ENCODE data around the gene NCOR1.

- TF ChIP-seq CTCF (conservative IDR thresholded peaks at IDR 0.05) (no peak), EZH2 (IDR thresholded peaks at IDR 0.05; ENCODE audit: low read depth) (no peak)
Observed at GRCh38 chr17:16148596-16148995, 66.7 kb downstream of the NCOR1 start.
